AG10803 (cell line): ENCODE data around the gene VSNL1.
"Not testable (repeated sequence)": the region's sequence is repeated elsewhere in the genome, so short reads cannot be mapped to it uniquely, and the experiment has no call there.

ENCODE experiments used
- DNase-seq: peaks from one replicate; pipeline ENCODE4 v3.0.0; 2010; ENCODE audit warnings: low read depth
- H3K4me3 ChIP-seq: 2 replicates; pipeline ENCODE4 v1.5.1; 2011; ENCODE audit warnings: mild to moderate bottlenecking, low read length, control low read depth
- TF ChIP-seq, protein P1 (sequence below): conservative IDR thresholded peaks from 2 replicates; pipeline ENCODE4 v1.5.1; 2011; ENCODE audit warnings: mild to moderate bottlenecking, low read length, control low read depth, inconsistent platforms

Gene VSNL1

DNA sequence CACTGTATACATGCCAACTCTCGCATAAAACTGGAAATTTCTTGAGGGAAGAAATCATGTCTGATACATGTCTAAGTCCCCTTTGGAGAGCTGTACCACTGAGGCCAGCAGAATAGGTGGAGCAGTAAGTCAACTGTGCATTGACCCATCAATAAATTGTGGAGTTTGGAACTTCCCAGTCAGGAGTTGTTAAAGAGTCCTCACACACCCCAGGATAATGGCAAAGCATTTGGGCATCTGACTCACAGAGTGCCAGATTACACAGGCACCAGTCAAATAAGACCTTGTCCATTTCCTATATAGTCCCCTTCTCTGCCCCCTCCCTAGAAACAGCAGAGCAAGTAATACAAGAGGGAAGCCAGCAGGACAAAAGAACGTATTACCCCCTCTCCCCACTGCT is 10.4 kb downstream of the VSNL1 start:
- H3K4me3 ChIP-seq: no peak overlapping the region
- no peak for DNase-seq
- TF ChIP-seq, protein P1, sequence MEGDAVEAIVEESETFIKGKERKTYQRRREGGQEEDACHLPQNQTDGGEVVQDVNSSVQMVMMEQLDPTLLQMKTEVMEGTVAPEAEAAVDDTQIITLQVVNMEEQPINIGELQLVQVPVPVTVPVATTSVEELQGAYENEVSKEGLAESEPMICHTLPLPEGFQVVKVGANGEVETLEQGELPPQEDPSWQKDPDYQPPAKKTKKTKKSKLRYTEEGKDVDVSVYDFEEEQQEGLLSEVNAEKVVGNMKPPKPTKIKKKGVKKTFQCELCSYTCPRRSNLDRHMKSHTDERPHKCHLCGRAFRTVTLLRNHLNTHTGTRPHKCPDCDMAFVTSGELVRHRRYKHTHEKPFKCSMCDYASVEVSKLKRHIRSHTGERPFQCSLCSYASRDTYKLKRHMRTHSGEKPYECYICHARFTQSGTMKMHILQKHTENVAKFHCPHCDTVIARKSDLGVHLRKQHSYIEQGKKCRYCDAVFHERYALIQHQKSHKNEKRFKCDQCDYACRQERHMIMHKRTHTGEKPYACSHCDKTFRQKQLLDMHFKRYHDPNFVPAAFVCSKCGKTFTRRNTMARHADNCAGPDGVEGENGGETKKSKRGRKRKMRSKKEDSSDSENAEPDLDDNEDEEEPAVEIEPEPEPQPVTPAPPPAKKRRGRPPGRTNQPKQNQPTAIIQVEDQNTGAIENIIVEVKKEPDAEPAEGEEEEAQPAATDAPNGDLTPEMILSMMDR: no peak

DNA sequence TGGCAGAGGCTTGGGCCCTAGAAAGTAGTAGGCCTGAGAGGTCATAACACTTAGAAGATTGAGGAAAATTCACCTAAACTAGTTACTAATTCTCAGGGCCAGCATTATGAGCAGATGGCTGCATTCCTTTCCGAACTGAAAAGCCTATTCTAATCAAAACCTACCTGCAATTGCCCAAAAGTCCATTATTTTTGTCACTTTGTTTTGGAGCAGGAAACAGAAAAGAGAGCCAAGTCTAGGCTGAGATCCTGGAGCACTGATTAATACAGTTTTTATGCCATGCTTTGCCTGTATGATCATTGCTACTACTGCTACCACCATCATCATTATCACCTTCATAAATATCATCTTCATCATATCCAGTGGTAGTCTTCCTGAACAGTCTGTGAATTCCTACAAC is 14.7 kb downstream of the VSNL1 start:
- H3K4me3 ChIP-seq: no peak overlapping the region
- DNase-seq: no peak
- TF ChIP-seq, protein P1: no peak

DNA sequence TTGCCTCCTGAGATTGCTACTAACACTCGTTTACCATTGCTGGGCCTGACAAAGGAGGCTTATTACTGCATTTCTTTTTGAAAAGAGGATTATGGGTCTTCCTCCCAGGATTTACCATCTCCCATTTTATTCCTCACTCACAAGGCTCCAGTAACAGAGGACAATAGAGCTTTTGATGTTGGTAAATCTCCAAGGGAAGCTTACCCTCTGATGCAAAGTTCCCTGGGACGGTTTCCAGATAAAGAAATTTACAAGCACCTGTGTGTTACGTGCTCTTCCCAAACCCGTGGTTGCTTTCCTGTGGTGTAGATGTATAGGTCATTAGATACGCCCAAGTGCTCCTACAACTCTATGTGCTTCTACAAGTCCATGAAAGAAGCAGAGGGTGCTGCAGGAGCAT is 17.1 kb downstream of the VSNL1 start:
- no peak overlapping the region for H3K4me3 ChIP-seq
- TF ChIP-seq, protein P1: no peak
- DNase-seq: no peak

DNA sequence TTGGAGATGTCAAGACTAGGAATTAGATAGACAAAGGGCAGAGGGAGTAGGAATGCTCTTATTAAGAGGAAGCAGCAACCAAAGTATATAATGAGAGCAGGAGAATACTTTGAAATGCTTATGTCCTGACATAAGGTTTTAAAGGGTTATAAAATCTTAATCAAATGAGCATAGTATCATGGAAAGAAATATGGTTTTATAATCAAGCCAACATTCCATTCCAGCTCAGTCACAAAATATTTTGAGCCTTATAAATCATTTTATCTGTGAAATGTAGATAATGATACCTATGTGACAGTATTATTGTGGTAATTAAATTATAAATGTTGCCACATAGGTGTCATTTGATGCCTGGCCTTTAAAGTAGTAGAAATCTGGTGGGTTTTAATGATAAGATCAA is 17.6 kb downstream of the VSNL1 start:
- no peak for DNase-seq
- no peak overlapping the region for H3K4me3 ChIP-seq
- TF ChIP-seq, protein P1: no peak

DNA sequence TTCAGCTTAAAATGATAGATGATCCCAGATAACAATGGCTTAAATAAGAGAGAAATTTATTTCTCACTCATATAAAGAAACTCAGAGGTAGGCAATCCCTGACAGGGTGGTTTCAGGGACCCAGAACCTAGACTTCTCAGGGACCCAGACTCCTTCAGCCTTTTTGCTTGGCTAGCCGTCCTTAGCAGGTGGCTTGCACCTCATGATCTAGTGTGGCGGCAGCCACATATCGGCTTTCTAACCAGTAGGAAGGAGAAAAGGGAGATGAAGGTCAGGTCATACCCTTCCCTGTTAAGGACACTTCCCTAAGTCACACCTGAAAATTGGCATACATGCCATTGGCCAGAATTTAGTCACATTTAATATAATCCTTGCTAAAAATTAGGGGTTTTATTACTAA is 18.4 kb downstream of the VSNL1 start:
- no peak overlapping the region for H3K4me3 ChIP-seq
- TF ChIP-seq, protein P1: no peak
- DNase-seq: no peak

DNA sequence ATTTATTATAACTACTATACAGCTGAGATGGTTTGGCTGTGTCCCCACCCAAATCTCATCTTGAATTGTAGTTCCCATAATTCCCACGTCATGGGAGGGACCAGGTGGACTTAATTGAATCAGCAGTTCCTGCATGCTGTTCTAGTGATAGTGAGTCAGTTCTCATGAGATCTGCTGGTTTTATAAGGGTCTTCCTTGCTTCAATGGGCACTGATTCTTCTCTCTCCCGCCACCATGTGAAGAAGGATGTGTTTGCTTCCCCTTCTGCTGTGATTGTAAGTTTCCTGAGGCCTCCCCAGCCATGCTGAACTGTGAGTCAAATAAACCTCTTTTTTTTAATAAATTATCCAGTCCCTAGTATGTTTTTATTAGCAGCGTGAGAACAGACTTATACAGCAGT is 25.2 kb downstream of the VSNL1 start:
- H3K4me3 ChIP-seq, DNase-seq: not testable (repeated sequence)

DNA sequence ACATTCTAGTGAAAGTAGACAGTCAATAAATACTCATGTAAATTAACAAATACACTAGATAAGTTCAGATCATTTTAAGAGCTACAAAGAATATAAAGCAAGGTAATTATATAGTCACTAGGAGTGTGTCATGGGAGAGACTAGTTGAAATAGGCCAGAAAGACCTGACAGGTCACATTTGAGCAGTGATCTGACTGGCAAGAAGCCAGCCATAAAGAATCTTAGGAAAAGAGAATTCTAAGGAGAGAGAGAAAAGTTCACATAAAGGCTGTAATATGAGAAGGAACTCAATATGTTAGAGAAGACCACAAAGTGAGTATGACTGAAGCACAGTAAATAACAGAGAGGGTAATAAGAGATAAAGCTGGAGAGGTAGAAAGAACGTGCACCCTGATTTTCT is 31.2 kb downstream of the VSNL1 start:
- H3K4me3 ChIP-seq: no peak overlapping the region
- DNase-seq: no peak
- TF ChIP-seq, protein P1: no peak

DNA sequence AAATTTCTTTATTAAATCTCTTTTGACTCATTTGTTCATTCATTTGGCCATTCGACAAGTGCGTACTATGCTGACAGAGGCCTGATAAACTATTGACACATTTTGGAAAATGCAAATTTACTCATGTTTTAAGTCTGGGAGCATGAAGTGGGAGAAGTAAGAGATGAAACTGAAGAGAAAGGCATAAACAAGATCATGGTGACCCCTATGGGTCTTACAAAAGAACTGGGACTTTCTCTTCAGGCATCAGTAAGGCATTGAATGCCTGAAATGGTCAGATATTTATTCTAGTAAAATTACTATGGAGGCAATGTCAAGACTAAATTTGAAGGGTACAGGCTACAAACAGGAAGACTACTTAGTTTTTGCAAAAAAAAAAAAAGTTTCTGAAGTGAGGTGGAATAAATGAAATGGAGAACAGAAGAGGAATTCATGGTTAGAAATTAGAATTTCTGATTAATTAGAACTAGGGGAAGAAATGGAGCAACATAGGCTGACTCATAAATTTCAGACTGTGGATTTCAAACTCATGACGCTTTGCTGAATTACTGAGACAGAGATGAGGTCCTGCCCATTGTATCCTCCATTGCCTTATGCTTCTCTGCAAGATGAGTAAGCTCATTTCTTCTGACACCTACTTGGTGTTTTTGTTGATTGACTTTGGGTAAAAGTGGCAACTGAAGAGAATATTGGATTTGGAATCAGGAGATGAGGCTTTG is 32.7 kb downstream of the VSNL1 start:
- TF ChIP-seq, protein P1: 0 out of 2 replicates have a peak, but pooled peaks have one; percentile 20
- H3K4me3 ChIP-seq: no peak overlapping the region
- DNase-seq: no peak
